Activated CD8-positive, alpha-beta memory T cell treated with anti-CD3 and anti-CD28 coated beads, Interleukin-2, amount 50 U/mL, for 48 hours (primary cell): ENCODE measurements around the gene DNM1.

Source experiments
- DNase-seq: peaks from one replicate; pipeline ENCODE4 v3.0.0-alpha.2; 2020

Gene DNM1

DNA sequence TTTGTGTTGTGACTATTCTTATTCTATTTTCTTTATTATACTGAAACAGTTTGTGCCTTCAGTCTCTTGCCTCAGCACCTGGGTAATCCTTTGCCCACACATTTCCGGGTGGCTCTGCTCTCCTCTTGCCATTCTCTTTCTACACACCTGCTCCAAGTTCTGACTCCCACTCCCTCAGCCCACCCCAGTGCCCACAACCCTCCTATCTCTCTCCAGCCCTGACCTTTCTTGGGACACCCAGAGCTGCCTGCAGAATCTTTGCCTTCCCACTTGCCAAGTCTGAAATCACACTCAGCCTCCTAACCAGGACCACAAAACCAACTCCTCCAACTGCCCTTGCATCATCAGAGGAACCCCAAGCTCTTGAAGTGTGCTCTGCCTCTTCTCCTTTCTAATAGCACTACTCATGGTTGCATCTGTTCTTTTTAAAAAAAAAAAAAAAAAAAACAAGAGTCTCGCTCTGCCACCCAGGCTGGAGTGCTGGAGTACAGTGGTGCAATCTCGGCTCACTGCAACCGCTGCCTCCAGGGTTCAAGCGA lies 77.0 kb downstream of the DNM1 start:
- no peak for DNase-seq

DNA sequence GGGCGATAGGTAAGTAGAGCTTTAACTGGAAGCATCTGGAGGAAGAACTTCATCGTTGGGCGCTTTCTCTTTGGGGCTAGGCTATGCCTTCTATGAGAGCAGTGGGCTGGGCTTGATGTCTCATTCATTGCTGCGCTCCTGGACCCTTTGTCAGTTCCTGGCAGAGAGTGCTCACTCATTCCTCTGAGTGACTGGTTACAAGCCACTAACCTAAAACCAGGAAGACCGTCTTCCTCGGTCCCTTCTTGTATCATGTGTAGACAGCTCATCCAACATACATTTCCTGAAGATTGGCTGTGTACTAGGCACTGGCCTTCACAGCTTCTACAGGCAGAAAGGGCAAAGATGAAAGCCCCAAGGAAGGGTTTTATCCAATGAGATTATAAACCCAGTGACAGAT lies 79.3 kb downstream of the DNM1 start:
- DNase-seq: no peak

DNA sequence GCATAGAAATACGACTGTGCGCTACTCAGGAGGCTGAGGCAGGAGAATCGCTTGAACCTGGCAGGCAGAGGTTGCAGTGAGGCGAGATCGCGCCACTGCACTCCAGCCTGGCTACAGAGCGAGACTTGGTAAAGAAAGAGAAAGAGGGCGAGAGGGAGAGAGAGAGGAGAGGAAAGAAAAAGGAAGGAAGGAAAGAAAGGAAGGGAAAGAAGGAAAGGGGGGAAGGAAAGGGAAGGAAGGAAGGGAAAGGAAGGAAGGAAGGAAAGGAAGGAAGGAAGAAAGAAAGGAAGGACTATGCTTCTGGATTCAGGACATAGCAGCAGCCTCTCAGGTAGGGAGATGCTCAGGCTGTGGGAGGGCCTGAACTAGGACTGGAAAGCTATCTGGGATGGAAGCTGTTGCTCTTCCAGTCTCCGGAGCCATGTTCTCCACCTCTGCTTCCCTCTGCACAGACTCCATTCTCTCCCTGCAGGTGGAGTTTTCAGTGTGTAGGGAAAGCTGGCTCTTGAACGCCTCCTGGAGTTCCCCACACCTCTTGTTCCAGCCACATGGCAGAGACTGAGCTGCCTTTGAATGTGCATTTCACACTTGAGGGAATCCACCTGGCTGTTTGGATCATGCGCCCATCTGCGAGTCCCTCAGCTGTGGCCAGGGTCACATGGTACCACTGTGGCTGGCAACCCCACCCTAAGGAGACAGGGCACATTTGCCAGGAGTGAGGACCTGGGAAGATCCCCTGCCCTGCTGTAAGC lies 82.0 kb downstream of the DNM1 start:
- DNase-seq: no peak

DNA sequence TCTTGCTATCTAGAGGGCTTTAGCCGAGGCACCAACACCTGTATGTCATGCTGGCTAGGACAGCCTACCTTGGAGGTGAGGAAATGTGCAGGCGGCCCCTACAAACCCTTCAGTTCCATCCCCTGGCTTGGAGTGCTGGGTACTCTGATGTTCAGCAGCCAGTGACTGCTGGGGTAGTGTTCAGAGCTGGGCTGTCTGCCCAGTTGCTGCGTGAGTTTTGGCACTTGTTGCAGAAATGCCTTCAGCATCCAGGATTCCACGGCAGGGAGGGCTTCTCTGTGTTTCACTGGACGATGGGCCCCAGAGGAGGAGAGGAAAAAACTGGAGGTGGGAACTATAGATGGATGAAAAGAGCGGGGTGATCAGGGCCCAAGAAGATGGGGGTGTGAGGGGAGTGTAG lies 83.3 kb downstream of the DNM1 start:
- DNase-seq: no peak

DNA sequence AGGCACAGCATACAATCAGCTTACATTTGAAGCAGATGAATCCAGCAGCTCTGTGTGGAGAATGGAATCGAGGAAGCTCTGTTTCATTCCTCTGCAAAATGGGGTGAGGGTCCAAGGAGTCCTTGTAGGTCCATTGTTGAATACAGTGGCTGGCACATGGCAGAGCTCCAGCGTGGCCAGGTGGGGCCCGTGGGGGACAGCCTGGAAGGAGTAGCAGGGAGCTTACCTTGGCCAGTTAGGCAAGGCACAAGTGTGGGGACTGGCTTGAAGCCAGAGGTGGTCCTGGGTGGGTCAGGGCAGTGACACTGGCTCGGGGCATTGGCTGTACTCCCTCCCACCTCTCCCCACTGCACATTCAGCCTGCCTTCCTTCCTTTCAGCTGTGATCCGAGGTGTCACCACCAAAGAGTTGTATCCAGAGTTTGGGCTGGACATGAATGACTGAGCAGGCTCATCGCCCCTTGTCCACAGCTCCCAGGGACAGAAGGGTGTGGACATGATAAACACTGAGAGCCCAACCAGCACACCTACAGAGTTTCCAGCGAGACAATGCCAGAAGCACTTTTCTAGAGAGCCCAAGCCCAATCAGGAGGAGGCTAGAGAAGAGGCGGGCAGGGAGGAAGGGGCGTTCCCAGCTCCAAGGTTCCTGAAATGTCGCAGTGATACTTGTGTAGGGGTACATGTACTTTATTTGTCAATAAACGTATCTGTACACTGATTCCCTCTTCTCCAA lies 85.3 kb downstream of the DNM1 start:
- DNase-seq: no peak

DNA sequence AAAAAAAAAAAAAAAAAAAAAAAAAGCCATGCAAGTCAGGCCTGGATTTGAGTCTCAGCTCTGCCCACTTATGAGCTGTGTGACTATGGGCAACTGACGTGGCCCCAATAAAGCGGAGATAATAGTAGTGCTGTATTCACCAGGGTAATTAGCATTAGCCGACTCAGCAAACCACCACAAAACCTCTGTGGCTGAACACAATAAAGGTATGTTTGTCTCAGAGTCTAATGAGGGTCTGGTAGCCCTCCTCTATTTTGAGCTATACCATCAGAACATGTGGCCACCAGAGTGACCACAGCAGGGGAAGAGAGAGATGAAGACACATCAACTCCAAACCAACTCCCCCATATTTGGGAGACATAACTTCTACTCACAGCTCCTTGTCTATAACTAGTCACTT lies 88.8 kb downstream of the DNM1 start:
- DNase-seq: no peak

DNA sequence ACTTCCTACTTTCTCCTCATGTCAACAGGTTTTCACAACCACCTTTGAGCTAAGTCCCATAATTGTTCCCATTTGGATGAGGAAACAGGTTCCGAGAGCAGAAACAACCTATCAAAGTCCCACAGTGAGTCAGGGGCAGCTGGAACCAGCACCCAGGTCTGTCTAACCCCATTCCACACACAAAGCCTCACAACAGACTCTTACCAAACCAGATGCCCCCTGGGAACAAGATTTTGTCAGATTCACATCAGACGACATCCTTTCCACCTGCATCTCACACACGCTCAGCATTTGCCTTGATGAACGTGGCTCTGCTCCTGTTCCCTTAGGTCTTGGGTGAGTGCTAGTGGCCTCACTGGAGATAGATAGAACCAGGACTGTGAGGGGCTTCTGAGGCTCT lies 89.9 kb downstream of the DNM1 start:
- DNase-seq: no peak

DNA sequence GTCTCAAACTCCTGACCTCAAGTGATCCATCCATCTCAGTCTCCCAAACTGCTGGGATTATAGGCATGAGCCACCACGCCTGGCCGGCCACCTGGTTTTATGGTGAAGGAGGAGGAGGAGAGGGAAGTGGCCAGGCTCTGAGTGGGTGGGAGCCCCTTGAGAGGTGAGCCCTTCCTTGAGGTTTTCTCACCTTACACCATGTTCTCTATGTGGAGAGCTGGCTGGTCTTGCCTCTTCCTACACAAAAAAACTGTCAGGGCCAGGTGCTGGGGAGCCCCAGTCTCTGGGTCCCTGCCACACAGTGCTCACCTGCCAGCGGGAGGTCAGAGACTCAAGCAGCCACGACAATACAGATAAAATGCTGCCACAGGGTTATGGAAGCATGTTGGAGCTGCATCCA lies 91.0 kb downstream of the DNM1 start:
- no peak for DNase-seq

DNA sequence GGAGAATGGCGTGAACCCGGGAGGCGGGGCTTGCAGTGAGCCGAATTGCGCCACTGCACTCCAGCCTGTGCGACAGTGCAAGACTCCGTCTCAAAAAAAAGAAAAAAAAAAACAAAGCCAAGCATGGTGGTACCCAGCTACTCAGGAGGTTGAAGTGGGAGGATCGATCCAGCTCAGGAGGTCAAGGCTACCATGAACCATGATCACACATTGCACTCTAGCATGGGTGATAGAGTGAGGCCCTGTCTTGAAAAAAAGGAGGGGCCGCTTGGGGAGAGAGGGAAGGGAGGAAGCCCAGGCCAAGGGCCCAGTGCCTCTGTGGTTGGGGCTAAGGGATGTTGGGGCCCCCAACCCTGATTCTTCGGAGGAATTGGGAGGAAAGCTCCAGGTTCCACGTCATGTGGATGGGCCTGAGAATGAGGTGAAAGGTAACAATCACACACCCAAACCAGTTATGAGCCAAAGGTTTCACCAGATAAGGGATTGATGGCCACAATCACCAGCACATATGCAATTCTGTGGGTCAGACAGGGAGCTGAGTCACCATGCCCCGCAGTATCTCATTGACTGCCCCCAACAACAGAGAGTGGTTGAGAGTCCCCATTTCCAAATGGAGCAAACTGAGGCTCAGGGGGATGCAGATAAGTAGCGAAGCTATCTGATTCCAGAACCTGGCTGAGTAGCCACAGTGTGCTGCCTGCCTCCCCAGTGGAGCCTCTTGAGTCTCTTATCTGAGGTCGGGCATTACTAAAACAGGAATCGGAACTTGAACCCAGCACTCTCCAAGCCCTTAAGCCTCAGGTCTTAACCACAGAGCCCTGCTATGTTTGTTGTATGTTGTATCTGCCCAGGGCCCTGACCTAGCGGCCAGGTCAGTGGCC lies 93.4 kb downstream of the DNM1 start:
- DNase-seq: no peak

DNA sequence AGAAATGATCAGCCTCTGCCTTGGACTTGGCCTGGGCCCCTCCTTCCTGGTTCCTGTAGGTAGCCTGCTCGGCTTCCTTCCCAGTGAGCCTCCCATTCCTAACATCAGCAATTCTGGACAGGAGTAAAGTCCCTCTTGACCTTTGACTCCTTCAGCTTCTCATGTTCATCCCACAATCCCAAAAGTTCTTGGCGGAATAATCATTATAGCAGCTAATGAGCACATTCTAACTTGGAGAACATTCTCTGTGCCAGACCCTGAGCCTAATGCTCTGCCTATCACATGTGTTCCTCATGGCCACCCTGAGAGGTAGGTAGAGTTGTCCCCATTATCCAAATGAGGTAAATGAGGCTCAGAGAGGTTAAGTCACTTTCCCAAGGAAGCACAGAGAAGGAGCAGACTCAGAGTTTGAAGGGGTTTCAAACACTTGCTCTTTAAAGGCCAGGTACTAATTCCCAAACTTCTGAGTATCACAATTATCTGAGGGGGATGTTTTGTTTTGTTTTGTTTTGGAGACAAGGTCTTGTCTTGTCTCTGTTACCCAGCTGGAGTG lies 94.1 kb downstream of the DNM1 start:
- DNase-seq: no peak

DNA sequence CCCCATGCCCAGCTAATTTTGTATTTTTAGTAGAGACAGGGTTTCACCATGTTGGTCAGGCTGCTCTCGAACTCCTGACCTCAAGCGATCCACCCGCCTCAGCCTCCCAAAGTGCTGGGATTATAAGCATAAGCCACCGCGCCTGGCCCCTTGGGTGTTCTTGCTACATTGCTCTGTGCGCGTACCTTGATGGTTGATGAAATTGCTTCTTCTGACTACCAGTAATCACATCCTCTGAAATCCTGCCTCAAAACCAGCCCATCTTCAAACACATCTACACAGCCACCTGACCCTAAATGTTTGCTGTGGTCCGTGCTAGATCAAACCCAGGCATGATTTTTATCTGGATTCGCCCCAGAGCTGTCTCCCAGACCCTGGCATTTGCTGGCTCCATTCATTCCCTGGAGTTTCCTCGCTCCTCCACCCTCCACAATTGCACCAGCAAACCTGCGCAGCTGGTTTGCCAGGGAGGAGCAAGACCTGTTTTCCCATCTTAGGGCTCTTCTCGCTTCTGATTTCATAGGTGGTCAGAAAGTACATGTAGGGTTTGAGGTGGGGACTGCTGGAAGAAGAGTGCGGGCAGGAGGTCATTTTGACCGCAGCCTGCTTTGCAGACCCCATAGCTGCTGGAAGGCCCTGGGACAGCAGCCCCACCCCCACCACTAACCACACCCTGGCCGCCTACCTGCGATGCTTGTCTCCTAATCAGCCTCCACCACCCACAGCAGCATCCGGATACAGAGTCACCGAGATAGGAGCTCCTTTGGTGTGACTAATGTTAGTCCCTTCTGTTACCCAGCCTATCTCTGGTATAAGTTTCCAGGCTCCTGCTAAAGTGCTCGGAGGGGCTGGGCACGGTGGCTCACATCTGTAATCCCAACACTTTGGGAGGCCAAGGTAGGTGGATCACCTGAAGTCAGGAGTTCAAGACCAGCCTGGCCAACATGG lies 95.6 kb downstream of the DNM1 start:
- no peak for DNase-seq

DNA sequence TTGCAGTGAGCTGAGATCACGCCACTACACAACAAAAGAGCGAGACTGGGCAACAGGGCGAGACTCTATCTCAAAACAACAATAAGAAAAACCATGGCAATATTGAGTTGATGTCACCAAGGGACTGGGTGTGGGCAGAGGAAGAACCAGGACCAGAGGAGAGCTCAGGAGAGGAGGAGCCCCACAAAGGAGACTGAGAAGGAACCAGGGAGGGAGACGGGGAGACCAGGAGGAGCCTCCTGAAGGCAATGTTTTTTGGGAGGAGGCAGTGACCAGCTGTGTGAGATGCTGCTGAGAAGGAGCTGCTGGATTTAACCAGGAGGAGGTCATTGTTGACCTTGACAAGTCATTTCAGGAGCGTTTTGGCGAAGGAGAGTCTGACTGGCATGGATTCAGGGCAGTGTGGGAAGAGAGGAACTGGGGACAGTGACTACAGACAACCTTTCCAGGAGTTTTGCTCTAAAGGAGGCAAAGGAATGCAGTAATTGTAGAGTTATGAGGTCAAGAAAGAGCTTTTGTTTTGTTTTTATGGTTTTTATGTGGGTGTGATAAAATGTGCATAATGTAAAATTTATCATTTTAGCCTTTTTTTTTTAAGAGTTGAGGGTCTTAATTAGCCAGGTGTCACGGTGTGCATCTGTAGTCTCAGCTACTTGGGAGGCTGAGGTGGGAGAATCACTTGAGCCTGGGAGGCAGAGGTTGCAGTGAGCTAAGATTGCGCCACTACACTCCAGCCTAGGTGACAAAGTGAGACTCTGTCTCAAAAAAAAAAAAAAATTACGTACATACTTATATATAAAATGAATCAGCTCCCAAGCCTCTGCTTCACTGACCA lies 101.2 kb downstream of the DNM1 start:
- DNase-seq: no peak
